Panc1 (cell line): ENCODE measurements around the gene RADIL. TPM values are rescaled to one million over a fixed set of nuclear protein-coding genes. Genes with fewer than 3 reads are reported as not detected.

Experiments used
- ATAC-seq: fragments of 200-7000 bp; cut with Tn5 transposase; 2 replicates; pipeline ENCODE4 v1.9.1; 2020; ENCODE audit warnings: mild to moderate bottlenecking, moderate library complexity
- BruUV-seq: library from RNA; stranded (reverse); fragments of 400-500 nt; replicated peaks from 2 replicates; lab custom pipeline; 2021; lab: Mats Ljungman, UMichigan
- CTCF ChIA-PET: fragments of 300-600 bp; sonication (Branson Sonifier 250); formaldehyde crosslinking; loops from one replicate; lab custom pipeline; 2022; ENCODE audit warnings: antibody characterized with exemption; lab: Charles Lee
- POLR2A ChIA-PET: fragments of 300-600 bp; sonication (Branson Sonifier 250); formaldehyde crosslinking; loops from one replicate; lab custom pipeline; 2022; ENCODE audit warnings: antibody characterized with exemption; lab: Charles Lee
- DNase-seq: peaks from one replicate; pipeline ENCODE4 v3.0.0-alpha.2; 2010; ENCODE audit warnings: low read depth, low spot score
- H3K27ac ChIP-seq: 2 replicates; pipeline ENCODE4 v1.5.1; 2011; ENCODE audit warnings: mild to moderate bottlenecking, low read length, inconsistent platforms
- H3K27me3 ChIP-seq: fragments of 200-500 bp; sonication (Bioruptor generic); 2 replicates; pipeline ENCODE4 v1.6.0; 2014; ENCODE audit warnings: low read length, inconsistent platforms; ENCODE audit not compliant: control insufficient read depth, insufficient read depth
- H3K36me3 ChIP-seq: fragments of 200-500 bp; sonication (Bioruptor generic); 2 replicates; pipeline ENCODE4 v1.5.1; 2014; ENCODE audit warnings: inconsistent platforms, mild to moderate bottlenecking, low read length, moderate library complexity; ENCODE audit not compliant: control insufficient read depth, insufficient read depth
- H3K4me1 ChIP-seq: 2 replicates; pipeline ENCODE4 v1.5.1; 2011; ENCODE audit warnings: inconsistent platforms, mild to moderate bottlenecking, low read length, moderate library complexity; ENCODE audit not compliant: control insufficient read depth, insufficient read depth
- H3K4me3 ChIP-seq, 2 experiments: 2 replicates each; pipeline ENCODE4 v1.5.1; 2011 to 2012; ENCODE audit warnings: low read depth in 2 of 2, low read length in 2 of 2, mild to moderate bottlenecking in 2 of 2, inconsistent platforms in 1 of 2, moderate library complexity in 1 of 2
- H3K9me3 ChIP-seq: fragments of 200-500 bp; sonication (Bioruptor generic); 2 replicates; pipeline ENCODE4 v1.5.1; 2014; ENCODE audit warnings: low read depth, mild to moderate bottlenecking, inconsistent platforms, low read length, moderate library complexity; ENCODE audit not compliant: control insufficient read depth, insufficient read depth
- CTCF ChIP-seq: fragments of 450-650 bp; IDR thresholded peaks from 2 replicates; pipeline ENCODE4 v1.5.1; 2017; ENCODE audit warnings: mild to moderate bottlenecking
- POLR2AphosphoS5 ChIP-seq: IDR thresholded peaks from 2 replicates; pipeline ENCODE4 v1.6.1; 2012; ENCODE audit warnings: mild to moderate bottlenecking, low read depth, low read length, moderate library complexity
- SIN3A ChIP-seq: IDR thresholded peaks from 2 replicates; pipeline ENCODE4 v1.6.1; 2012; ENCODE audit warnings: low read depth, mild to moderate bottlenecking, low read length, moderate library complexity, borderline replicate concordance; ENCODE audit not compliant: insufficient read depth
- TCF7L2 ChIP-seq: IDR thresholded peaks from 2 replicates; pipeline ENCODE4 v1.6.1; 2011; ENCODE audit warnings: mild to moderate bottlenecking, low read depth, low read length, inconsistent platforms
- in situ Hi-C: cut with HindIII; loops from 2 replicates; pipeline ENCODE4 v1.10.0; 2016; ENCODE audit warnings: low sequenced_read_pairs, low pct_unique_long_range_greater_than_20kb
- intact Hi-C: fragments of 100-400 bp; cut with micrococcal nuclease; formaldehyde crosslinking; loops from one replicate; pipeline ENCODE4 v1.10.0; 2022; ENCODE audit not compliant: unreplicated experiment
- total RNA-seq: library from RNA; stranded (reverse); gene quantifications from one replicate; pipeline ENCODE4 v1.2.1, GENCODE V29; 2021; ENCODE audit not compliant: unreplicated experiment
- TF ChIP-seq, protein P1 (sequence below), 2 experiments: IDR thresholded peaks; 2 replicates each; pipeline ENCODE4 v1.6.1; 2011 to 2012; ENCODE audit warnings: low read depth in 2 of 2, control low read depth in 1 of 2, low read length in 1 of 2, mild to moderate bottlenecking in 1 of 2, moderate library complexity in 1 of 2; ENCODE audit not compliant: insufficient read depth in 1 of 2

The RADIL gene
- total RNA-seq, 1 experiment from 2014 or later: 1.3 TPM

- POLR2A ChIA-PET: no interaction called here
- TF ChIP-seq POLR2AphosphoS5: no peak
- TF ChIP-seq TCF7L2: no peak
- TF ChIP-seq SIN3A: no peak
- no peak for TF ChIP-seq CTCF
- TF ChIP-seq, protein P1, sequence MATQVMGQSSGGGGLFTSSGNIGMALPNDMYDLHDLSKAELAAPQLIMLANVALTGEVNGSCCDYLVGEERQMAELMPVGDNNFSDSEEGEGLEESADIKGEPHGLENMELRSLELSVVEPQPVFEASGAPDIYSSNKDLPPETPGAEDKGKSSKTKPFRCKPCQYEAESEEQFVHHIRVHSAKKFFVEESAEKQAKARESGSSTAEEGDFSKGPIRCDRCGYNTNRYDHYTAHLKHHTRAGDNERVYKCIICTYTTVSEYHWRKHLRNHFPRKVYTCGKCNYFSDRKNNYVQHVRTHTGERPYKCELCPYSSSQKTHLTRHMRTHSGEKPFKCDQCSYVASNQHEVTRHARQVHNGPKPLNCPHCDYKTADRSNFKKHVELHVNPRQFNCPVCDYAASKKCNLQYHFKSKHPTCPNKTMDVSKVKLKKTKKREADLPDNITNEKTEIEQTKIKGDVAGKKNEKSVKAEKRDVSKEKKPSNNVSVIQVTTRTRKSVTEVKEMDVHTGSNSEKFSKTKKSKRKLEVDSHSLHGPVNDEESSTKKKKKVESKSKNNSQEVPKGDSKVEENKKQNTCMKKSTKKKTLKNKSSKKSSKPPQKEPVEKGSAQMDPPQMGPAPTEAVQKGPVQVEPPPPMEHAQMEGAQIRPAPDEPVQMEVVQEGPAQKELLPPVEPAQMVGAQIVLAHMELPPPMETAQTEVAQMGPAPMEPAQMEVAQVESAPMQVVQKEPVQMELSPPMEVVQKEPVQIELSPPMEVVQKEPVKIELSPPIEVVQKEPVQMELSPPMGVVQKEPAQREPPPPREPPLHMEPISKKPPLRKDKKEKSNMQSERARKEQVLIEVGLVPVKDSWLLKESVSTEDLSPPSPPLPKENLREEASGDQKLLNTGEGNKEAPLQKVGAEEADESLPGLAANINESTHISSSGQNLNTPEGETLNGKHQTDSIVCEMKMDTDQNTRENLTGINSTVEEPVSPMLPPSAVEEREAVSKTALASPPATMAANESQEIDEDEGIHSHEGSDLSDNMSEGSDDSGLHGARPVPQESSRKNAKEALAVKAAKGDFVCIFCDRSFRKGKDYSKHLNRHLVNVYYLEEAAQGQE (IDR thresholded peaks at IDR 0.05; ENCODE audit: insufficient read depth in 1 of 2, low read depth in 2 of 2, low read length in 1 of 2): no peak
- no peaks in the 10 kb centered on the region for H3K9me3 ChIP-seq
- no TSS peak for BruUV-seq
- in situ Hi-C loops (no loop called here), intact Hi-C loops (no loop called here)
- H3K36me3 ChIP-seq: no peaks in the 10 kb centered on the region; the same call in 1 of the 2 replicates
- no peak for DNase-seq
- H3K4me3 ChIP-seq: no peak overlapping the region
- CTCF ChIA-PET: no interaction called here
- no peak for ATAC-seq
- H3K27ac ChIP-seq: no peak overlapping the region
- no peaks in the 10 kb centered on the region for H3K27me3 ChIP-seq
- no peaks in the 10 kb centered on the region for H3K4me1 ChIP-seq
Observed at GRCh38 chr7:4787541-4787940, 96.0 kb downstream of the RADIL start.

GRCh38 chr7:4786015-4786414, 97.5 kb downstream of the RADIL start:
- ChIA-PET CTCF (no interaction called here), POLR2A (no interaction called here)
- DNase-seq (no peak), ATAC-seq (no peak)
- intact Hi-C loops (no loop called here), in situ Hi-C loops (no loop called here)
- TF ChIP-seq TCF7L2 (no peak), SIN3A (no peak), POLR2AphosphoS5 (no peak), CTCF (no peak)
- TF ChIP-seq, protein P1 (IDR thresholded peaks at IDR 0.05; ENCODE audit: insufficient read depth in 1 of 2, low read depth in 2 of 2, low read length in 1 of 2): no peak
- Histone ChIP-seq H3K36me3 (no peaks in the 10 kb centered on the region; the same call in 1 of the 2 replicates), H3K27ac (no peak overlapping the region), H3K4me1 (no peaks in the 10 kb centered on the region), H3K4me3 (no peak overlapping the region), H3K27me3 (no peaks in the 10 kb centered on the region), H3K9me3 (no peaks in the 10 kb centered on the region)
- TSS peak; percentile 71 for BruUV-seq
